ENCODE results near the gene MFN2.

Gene MFN2

DNA sequence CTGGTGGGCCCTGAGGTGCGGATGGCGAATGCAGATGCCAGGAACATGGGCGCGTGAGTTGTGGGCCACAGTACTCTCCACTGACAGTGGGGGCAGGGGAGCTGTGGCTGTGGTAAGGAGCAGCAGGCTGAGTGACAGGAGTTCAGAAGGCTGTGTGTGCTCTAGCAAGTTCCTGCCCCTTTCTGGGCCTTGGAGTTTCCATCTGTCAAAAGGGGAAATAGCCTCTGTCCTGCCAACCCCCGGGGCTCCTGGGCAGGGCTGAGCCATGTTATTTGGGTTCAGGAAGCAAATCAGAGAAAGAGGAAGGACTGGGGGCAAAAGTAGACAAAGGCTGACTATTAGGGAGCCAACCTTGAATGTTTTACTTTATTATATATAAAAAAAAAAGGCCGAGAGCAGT, 19.5 kb upstream of the MFN2 start:
- no peak for DNase-seq

- DNase-seq, result no peak
Observed at GRCh38 chr1:11961230-11961629, 19.0 kb upstream of the MFN2 start.

DNA sequence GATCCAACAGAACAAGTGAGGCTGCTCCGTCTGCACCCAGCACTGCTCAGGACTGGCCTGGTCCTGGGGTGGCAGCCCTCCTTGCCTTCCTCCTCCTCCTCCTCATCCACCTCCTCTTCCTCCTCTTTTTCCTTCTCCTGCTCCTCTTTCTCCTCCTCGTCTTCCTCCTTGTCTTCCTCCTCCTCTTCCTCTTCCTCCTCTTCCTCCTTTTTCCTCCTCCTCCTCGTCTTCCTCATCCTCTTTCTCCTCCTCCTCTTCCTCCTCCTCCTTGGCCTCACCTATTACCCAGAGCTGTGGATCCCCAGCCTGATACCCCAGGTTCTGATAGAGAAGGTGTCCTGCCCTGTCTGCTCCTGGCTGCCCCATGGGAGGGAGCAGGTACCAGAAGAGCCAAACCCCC, 16.6 kb upstream of the MFN2 start:
- DNase-seq, result no peak

GRCh38 chr1:11964656-11965055, 15.6 kb upstream of the MFN2 start:
- no peak for DNase-seq

DNA sequence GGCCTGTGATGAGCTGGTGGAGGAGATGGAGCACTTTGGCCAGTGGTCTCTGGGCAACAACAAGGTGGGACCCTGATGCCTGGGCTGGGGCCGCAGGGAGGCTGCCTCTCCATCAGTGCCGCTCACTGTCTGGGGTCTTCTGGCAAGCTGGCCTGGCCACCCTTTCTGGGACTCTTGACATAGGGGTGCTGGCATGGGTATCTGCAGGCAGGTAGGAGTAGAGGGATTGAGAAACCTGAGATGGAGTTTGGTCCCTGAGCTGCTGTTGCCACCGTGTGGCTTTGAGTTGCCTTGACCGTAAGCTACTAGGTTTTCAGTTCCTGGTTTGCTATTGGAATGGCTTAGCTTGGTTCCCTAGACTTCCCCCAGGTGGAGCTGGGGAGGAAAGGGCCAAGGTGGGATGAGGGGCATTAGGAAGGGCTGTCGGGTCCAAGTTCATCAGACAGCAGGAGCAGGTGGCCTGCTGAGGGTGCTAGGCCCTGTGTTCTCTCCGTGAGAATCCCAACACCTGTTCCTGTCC, 13.2 kb upstream of the MFN2 start:
- DNase-seq, result peak; percentile 46 to 78 (median 61)

- no peak for DNase-seq
Observed at GRCh38 chr1:11970441-11971185, 9.6 kb upstream of the MFN2 start.

- no peak for DNase-seq
Observed at GRCh38 chr1:11977625-11978024, 2.6 kb upstream of the MFN2 start.

DNA sequence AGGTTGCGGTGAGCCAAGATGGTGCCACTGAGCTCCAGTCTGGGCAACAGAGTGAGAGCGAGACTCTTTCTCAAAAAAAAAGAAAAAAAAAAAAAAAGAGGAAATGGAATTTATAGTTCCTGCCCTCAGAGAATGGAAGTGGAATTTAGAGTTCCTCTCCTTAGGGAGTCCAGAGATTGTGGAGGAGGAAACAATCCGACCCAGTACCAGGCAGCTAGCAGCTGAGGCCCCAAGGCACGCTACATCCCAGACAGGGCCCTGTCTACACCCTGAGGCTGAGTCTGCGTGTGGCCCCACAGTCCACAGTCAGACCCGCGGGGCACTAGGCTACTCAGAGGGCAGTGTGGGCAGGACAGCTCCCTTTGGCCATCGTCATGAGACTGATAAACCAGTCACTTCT, 1.9 kb upstream of the MFN2 start:
- no peak for DNase-seq

- DNase-seq, result peak in 1 of 3 experiments; percentile 88
Observed at GRCh38 chr1:11979028-11979850, 1.0 kb upstream of the MFN2 start.

- no peak for DNase-seq
Observed at GRCh38 chr1:11980676-11980972, 380 bp downstream of the MFN2 start.

- DNase-seq, result no peak
Observed at GRCh38 chr1:11981378-11982009, 1.2 kb downstream of the MFN2 start.

- peak in 1 of 3 experiments; percentile 6 for DNase-seq
Observed at GRCh38 chr1:11982010-11982392, 1.8 kb downstream of the MFN2 start.

DNA sequence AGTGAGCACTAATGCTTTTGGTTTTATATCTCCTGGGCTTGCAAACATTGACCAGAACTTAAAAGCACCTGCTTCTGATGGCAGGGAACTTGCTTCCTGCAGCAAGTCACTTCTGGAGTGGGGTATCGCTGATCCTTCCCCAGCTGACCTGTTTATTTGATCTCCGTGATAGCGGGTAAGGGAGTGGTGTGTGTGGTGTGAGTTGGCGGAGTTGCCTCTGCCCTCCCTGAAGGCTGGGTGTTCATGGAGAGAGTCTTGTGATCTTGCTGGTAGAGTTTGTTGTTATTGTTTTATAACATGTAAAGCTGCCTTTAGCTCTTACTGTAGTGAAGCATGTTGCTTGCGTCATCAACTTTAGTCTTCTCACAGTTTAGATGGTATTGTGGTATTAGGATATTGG, 3.9 kb downstream of the MFN2 start:
- no peak for DNase-seq

- no peak for DNase-seq
Observed at GRCh38 chr1:11984576-11984975, 4.3 kb downstream of the MFN2 start.

GRCh38 chr1:11985171-11985570, 4.9 kb downstream of the MFN2 start:
- DNase-seq, result no peak

GRCh38 chr1:11985851-11986250, 5.6 kb downstream of the MFN2 start:
- DNase-seq, result no peak

- DNase-seq, result no peak
Observed at GRCh38 chr1:11989669-11990068, 9.4 kb downstream of the MFN2 start.

GRCh38 chr1:11990303-11991032, 10.2 kb downstream of the MFN2 start:
- DNase-seq, result peak in 1 of 3 experiments; percentile 18

- DNase-seq, result no peak
Observed at GRCh38 chr1:11991969-11992676, 11.9 kb downstream of the MFN2 start.

GRCh38 chr1:11997081-11997850, 17.0 kb downstream of the MFN2 start:
- DNase-seq, result no peak

DNA sequence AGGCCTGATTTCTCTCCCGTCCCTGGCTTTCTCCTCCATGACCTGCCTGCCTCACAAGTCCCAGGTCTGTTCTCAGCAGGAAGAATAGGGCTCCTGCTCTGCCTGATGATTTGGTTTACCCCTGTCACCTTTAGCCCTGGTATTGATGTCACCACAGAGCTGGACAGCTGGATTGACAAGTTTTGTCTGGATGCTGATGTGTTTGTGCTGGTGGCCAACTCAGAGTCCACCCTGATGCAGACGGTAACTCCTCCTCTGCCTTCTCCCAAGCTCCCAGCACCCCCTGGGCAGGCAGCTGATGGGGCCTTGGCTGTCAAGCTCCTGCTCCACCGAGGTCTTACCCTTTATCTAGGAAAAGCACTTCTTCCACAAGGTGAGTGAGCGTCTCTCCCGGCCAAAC, 18.4 kb downstream of the MFN2 start:
- DNase-seq, result no peak

DNA sequence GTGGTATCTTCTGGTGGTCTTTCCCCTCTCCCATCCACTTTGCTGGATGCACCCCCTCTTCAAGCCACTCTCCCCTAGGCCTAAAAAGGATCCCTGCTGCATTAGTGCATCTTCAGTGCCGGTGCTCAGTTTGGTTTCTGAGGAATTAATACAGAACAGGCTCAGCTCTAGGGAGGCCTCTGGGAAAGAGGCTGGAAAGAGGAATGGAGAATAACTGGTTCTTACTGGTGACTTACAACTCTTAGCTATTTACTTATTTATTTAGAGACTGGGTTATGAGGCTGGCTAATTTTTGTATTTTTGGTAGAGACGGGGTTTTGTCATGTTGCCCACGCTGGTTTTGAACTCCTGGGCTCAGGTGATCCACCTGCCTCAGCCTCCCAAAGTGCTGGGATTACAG, 19.0 kb downstream of the MFN2 start:
- DNase-seq, result no peak

Data from NCI-H1417 (cell line).